Neural cell (in vitro differentiated cells): ENCODE measurements around the gene MRGPRD. TPM values are rescaled to one million over a fixed set of nuclear protein-coding genes. Genes with fewer than 3 reads are reported as not detected.

Experiments used
- H2AFZ ChIP-seq: fragments of 200-600, 300-800 bp; sonication (generic), shearing (Covaris generic); 2 replicates; pipeline ENCODE4 v1.6.0; 2014; ENCODE audit warnings: low read depth, mild to moderate bottlenecking, antibody characterized with exemption, low read length, moderate library complexity
- H3F3A ChIP-seq: fragments of 200-600 bp; shearing (Covaris generic); 2 replicates; pipeline ENCODE4 v1.6.1; 2016; ENCODE audit warnings: mild to moderate bottlenecking, moderate library complexity, mixed read lengths, antibody characterized with exemption, low read length; ENCODE audit not compliant: insufficient read depth, poor library complexity, severe bottlenecking
- H3K27ac ChIP-seq: fragments of 200-600, 300-800 bp; sonication (generic), shearing (Covaris generic); 2 replicates; pipeline ENCODE4 v1.5.1; 2014; ENCODE audit warnings: mild to moderate bottlenecking, low read length, moderate library complexity
- H3K27me3 ChIP-seq: fragments of 300-800, 200-600 bp; sonication (generic), shearing (Covaris generic); 2 replicates; pipeline ENCODE4 v1.6.0; 2014; ENCODE audit warnings: mild to moderate bottlenecking, low read depth, low read length, moderate library complexity; ENCODE audit not compliant: insufficient read depth
- H3K36me3 ChIP-seq: fragments of 300-800, 200-600 bp; sonication (generic), shearing (Covaris generic); 2 replicates; pipeline ENCODE4 v1.5.1; 2014; ENCODE audit warnings: mild to moderate bottlenecking, antibody characterized with exemption, low read length, moderate library complexity; ENCODE audit not compliant: insufficient read depth
- H3K4me2 ChIP-seq: fragments of 300-800, 200-600 bp; sonication (generic), shearing (Covaris generic); 2 replicates; pipeline ENCODE4 v1.6.0; 2014; ENCODE audit warnings: mild to moderate bottlenecking, low read length
- H3K4me3 ChIP-seq: fragments of 300-800, 200-600 bp; sonication (generic), shearing (Covaris generic); 2 replicates; pipeline ENCODE4 v1.5.1; 2014; ENCODE audit warnings: mild to moderate bottlenecking, low read length, moderate library complexity
- H3K79me2 ChIP-seq: fragments of 200-600 bp; shearing (Covaris generic); replicated peaks from 2 replicates; pipeline ENCODE4 v1.6.0; 2014; ENCODE audit warnings: mild to moderate bottlenecking, low read length, moderate library complexity; ENCODE audit not compliant: insufficient read depth
- H3K9ac ChIP-seq: fragments of 300-800, 200-600 bp; sonication (generic), shearing (Covaris generic); 2 replicates; pipeline ENCODE4 v1.6.1; 2016; ENCODE audit warnings: mild to moderate bottlenecking, low read length, mixed read lengths
- H3K9me2 ChIP-seq: fragments of 200-600 bp; shearing (Covaris generic); 2 replicates; pipeline ENCODE4 v1.6.1; 2016; ENCODE audit warnings: mild to moderate bottlenecking, low read length, mixed read lengths; ENCODE audit not compliant: insufficient read depth
- H3K9me3 ChIP-seq: fragments of 200-600, 300-800 bp; sonication (generic), shearing (Covaris generic); 2 replicates; pipeline ENCODE4 v1.6.1; 2016; ENCODE audit warnings: mild to moderate bottlenecking, mixed run types, low read length, moderate library complexity, mixed read lengths
- H4K20me1 ChIP-seq: fragments of 200-600 bp; shearing (Covaris generic); 2 replicates; pipeline ENCODE4 v1.6.1; 2016; ENCODE audit warnings: mild to moderate bottlenecking, mixed run types; ENCODE audit not compliant: insufficient read depth
- EP300 ChIP-seq: fragments of 450-650 bp; conservative IDR thresholded peaks from 2 replicates; pipeline ENCODE4 v1.6.1; 2014; ENCODE audit warnings: antibody characterized with exemption, mild to moderate bottlenecking, moderate library complexity; ENCODE audit not compliant: poor library complexity, severe bottlenecking
- EZH2 ChIP-seq: fragments of 200-600, 300-800 bp; shearing (Covaris generic), sonication (generic); IDR thresholded peaks from 2 replicates; pipeline ENCODE4 v1.6.1; 2014; ENCODE audit warnings: antibody characterized with exemption, low read length, borderline replicate concordance, mild to moderate bottlenecking; ENCODE audit not compliant: insufficient read depth, poor library complexity, severe bottlenecking
- MXI1 ChIP-seq: fragments of 450-650 bp; conservative IDR thresholded peaks from 2 replicates; pipeline ENCODE4 v1.6.1; 2014; ENCODE audit warnings: antibody characterized with exemption, mild to moderate bottlenecking; ENCODE audit not compliant: poor library complexity, severe bottlenecking
- POLR2AphosphoS5 ChIP-seq: IDR thresholded peaks from 2 replicates; pipeline ENCODE4 v1.6.1; 2012
- RAD21 ChIP-seq: fragments of 450-650 bp; conservative IDR thresholded peaks from 2 replicates; pipeline ENCODE4 v1.6.1; 2014; ENCODE audit warnings: antibody characterized with exemption, mild to moderate bottlenecking, moderate library complexity
- REST ChIP-seq: IDR thresholded peaks from 2 replicates; pipeline ENCODE4 v1.6.1; 2012; ENCODE audit warnings: borderline replicate concordance
- SMC3 ChIP-seq: fragments of 450-650 bp; conservative IDR thresholded peaks from 2 replicates; pipeline ENCODE4 v1.6.1; 2014; ENCODE audit warnings: antibody characterized with exemption, mild to moderate bottlenecking, moderate library complexity; ENCODE audit not compliant: poor library complexity
- TAF1 ChIP-seq: IDR thresholded peaks from 2 replicates; pipeline ENCODE4 v1.6.1; 2012; ENCODE audit warnings: low read depth
- polyA plus RNA-seq: library from polyadenylated mRNA; depleted of rRNA; stranded (reverse); fragments of >200 nt; gene quantifications from 2 replicates; pipeline ENCODE4 v1.2.3, GENCODE V29; 2014
- TF ChIP-seq, protein P1 (sequence below): fragments of 450-650 bp; IDR thresholded peaks from 2 replicates; pipeline ENCODE4 v1.5.1; 2014; ENCODE audit warnings: antibody characterized with exemption, mild to moderate bottlenecking, moderate library complexity; ENCODE audit not compliant: poor library complexity, severe bottlenecking

MRGPRD gene
- polyA plus RNA-seq, 1 donor from 2014 or later: not detected

GRCh38 chr11:68931911-68932310 is 48.9 kb downstream of the MRGPRD start:
- H3K9ac ChIP-seq: no peak overlapping the region
- H3K79me2 ChIP-seq: no peaks in the 10 kb centered on the region
- TF ChIP-seq POLR2AphosphoS5 (no peak), SMC3 (no peak), REST (no peak), TAF1 (no peak), RAD21 (no peak), EZH2 (no peak), EP300 (no peak), MXI1 (no peak)
- TF ChIP-seq, protein P1, sequence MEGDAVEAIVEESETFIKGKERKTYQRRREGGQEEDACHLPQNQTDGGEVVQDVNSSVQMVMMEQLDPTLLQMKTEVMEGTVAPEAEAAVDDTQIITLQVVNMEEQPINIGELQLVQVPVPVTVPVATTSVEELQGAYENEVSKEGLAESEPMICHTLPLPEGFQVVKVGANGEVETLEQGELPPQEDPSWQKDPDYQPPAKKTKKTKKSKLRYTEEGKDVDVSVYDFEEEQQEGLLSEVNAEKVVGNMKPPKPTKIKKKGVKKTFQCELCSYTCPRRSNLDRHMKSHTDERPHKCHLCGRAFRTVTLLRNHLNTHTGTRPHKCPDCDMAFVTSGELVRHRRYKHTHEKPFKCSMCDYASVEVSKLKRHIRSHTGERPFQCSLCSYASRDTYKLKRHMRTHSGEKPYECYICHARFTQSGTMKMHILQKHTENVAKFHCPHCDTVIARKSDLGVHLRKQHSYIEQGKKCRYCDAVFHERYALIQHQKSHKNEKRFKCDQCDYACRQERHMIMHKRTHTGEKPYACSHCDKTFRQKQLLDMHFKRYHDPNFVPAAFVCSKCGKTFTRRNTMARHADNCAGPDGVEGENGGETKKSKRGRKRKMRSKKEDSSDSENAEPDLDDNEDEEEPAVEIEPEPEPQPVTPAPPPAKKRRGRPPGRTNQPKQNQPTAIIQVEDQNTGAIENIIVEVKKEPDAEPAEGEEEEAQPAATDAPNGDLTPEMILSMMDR: no peak
- no peak overlapping the region for H2AFZ ChIP-seq
- H3K9me3 ChIP-seq: no peaks in the 10 kb centered on the region
- no peak overlapping the region for H3K4me2 ChIP-seq
- peaks cover 8% of the 10 kb centered on the region for H3K36me3 ChIP-seq
- no peaks in the 10 kb centered on the region for H3F3A ChIP-seq
- H3K4me3 ChIP-seq: no peak overlapping the region
- H3K27ac ChIP-seq: no peak overlapping the region
- no peaks in the 10 kb centered on the region for H3K27me3 ChIP-seq
- H3K9me2 ChIP-seq: no peaks in the 10 kb centered on the region
- no peaks in the 10 kb centered on the region for H4K20me1 ChIP-seq

DNA sequence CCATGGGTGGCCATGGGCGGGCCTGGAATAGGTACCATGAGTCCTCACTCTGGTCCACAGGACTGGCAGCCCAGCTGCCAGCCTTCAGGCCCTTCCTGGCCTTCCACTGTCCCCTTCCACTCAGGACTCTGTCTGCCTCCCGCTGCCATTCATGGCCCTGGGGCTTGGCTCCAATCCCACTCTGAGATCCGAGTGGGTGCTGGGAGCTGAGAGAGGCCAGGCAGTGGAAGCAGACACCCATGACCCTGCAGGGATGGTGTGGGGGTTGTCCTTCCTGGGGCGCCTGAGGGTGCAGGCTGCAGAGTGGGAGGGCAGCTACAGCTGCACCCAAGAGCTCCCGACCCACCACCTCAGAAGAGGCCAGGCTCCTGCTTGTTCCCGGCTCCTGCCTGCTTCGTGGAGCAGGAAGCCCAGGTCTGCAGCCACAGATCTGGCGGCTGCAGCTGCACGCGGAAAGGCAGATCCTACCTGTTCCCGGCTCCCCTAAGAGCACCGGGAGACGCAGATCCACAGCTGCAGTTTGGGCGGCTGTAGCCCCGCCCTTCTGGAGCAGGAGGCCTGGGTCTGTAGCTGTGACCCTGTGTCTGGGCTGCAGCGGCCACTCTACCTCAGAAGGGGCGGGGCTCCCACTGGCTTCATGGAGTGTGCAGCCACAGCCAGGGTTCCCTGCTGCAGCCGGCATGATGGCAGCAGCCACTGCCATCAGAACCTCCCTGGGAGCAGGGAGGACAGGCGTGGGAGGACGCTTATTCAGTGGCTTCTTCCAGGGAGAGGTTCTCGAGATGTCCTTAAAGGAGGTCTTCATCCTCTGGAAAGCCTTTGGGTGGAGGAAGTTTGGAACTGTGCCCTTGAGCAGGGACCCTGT is 49.6 kb downstream of the MRGPRD start:
- no peak for TF ChIP-seq RAD21
- TF ChIP-seq SMC3: no peak
- TF ChIP-seq TAF1: no peak
- TF ChIP-seq EZH2: no peak
- TF ChIP-seq REST: no peak
- no peak for TF ChIP-seq EP300
- TF ChIP-seq, protein P1: no peak
- no peak for TF ChIP-seq MXI1
- TF ChIP-seq POLR2AphosphoS5: no peak
- H3K36me3 ChIP-seq: peaks cover 8% of the 10 kb centered on the region
- H3K79me2 ChIP-seq: no peaks in the 10 kb centered on the region
- no peaks in the 10 kb centered on the region for H3K9me2 ChIP-seq
- no peak overlapping the region for H3K9ac ChIP-seq
- H3F3A ChIP-seq: no peaks in the 10 kb centered on the region
- H3K27me3 ChIP-seq: no peaks in the 10 kb centered on the region
- no peak overlapping the region for H3K27ac ChIP-seq
- no peak overlapping the region for H3K4me3 ChIP-seq
- no peak overlapping the region for H3K4me2 ChIP-seq
- no peak overlapping the region for H2AFZ ChIP-seq
- no peaks in the 10 kb centered on the region for H3K9me3 ChIP-seq
- no peaks in the 10 kb centered on the region for H4K20me1 ChIP-seq
